GM10266 (cell line): ENCODE results near the gene PRR29.

ENCODE experiments used
- DNase-seq: peaks from one replicate; pipeline ENCODE4 v3.0.0; 2012; ENCODE audit errors: extremely low spot score
- CTCF ChIP-seq: IDR thresholded peaks from 2 replicates; pipeline ENCODE4 v1.5.1; 2012; ENCODE audit warnings: mild to moderate bottlenecking, low read depth; ENCODE audit not compliant: control insufficient read depth, insufficient read depth; ENCODE audit errors: missing control alignments

PRR29 gene

GRCh38 chr17:63998721-63999679 lies 849 bp downstream of the PRR29 start:
- DNase-seq: no peak
- no peak for TF ChIP-seq CTCF

GRCh38 chr17:63999680-64000531 lies 1.8 kb downstream of the PRR29 start:
- no peak for TF ChIP-seq CTCF
- DNase-seq: no peak

- no peak for TF ChIP-seq CTCF
- no peak for DNase-seq
Measured at GRCh38 chr17:64001091-64001579, 3.0 kb downstream of the PRR29 start.

GRCh38 chr17:64001763-64002529 lies 3.8 kb downstream of the PRR29 start:
- DNase-seq: no peak
- no peak for TF ChIP-seq CTCF

GRCh38 chr17:64002658-64003525 lies 4.7 kb downstream of the PRR29 start:
- no peak for TF ChIP-seq CTCF
- no peak for DNase-seq

GRCh38 chr17:64003526-64004121 lies 5.5 kb downstream of the PRR29 start:
- no peak for DNase-seq
- no peak for TF ChIP-seq CTCF
